ENCODE data around the gene GPR45.
"Not testable (repeated sequence)": the region's sequence is repeated elsewhere in the genome, so short reads cannot be mapped to it uniquely, and the experiment has no call there.

GPR45 gene

GRCh38 chr2:105241443-105241842 lies at the start of gene GPR45:
Gene GPR45 (plus strand): TSS chr2:105241743. CDS start chr2:105241859, 116 bp downstream.
- no peak for DNase-seq

GRCh38 chr2:105194022-105194675 lies 47.4 kb upstream of the GPR45 start:
- no peak for DNase-seq

GRCh38 chr2:105196651-105197050 lies 44.9 kb upstream of the GPR45 start:
- no peak for DNase-seq

- DNase-seq, result no peak
Measured at GRCh38 chr2:105215586-105216192, 25.9 kb upstream of the GPR45 start.

DNA sequence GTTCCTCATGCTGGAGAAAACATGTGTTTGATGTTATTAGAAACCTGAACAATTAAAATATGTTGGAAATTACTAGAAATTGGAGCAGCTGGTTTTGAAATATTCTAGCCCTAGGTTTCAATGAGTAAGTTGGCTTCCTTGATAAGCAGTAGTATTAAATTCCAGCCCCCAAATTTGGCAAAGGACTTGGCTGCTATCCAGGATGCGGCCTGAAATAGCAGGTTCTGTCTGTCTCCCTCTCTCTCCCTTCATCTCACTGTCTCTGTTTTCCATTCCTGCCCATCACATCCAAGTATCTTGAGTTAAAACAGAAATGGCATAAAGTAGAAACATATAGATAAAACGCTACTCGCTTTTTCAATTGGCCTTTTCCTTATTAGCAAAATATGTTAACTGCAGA lies 20.9 kb upstream of the GPR45 start:
- no peak for DNase-seq

GRCh38 chr2:105224444-105224843 lies 17.1 kb upstream of the GPR45 start:
- no peak for DNase-seq

DNA sequence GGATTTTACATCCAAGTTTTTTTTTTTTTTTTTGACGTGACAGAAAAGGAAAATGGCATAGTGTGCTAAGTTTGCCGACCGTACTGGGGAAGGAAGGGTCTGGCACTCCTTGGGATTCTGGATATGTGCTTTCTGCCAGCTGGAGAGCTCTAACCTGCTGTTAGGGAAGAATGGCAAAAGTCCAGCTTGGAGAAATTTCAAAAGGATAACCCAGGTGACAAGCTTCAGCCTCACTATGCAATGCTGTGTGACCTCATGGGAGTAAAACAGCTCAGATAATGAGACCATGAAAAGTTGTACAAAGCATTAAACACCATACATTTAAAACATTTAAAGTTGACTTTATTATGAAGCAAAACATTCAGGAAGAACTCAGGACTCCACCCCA lies 10.3 kb upstream of the GPR45 start:
- DNase-seq, result no peak

GRCh38 chr2:105235388-105236059 lies 6.0 kb upstream of the GPR45 start:
- peak; percentile 79 for DNase-seq

GRCh38 chr2:105236060-105236424 lies 5.5 kb upstream of the GPR45 start:
- DNase-seq, result no peak

- DNase-seq, result no peak
Measured at GRCh38 chr2:105237045-105237765, 4.3 kb upstream of the GPR45 start.

- DNase-seq, result no peak
Measured at GRCh38 chr2:105238664-105239240, 2.8 kb upstream of the GPR45 start.

- DNase-seq, result peak; percentile 92
Measured at GRCh38 chr2:105239924-105240323, 1.6 kb upstream of the GPR45 start.

GRCh38 chr2:105242286-105242993 lies 897 bp downstream of the GPR45 start:
- no peak for DNase-seq

GRCh38 chr2:105243961-105244360 lies 2.4 kb downstream of the GPR45 start:
- no peak for DNase-seq

DNA sequence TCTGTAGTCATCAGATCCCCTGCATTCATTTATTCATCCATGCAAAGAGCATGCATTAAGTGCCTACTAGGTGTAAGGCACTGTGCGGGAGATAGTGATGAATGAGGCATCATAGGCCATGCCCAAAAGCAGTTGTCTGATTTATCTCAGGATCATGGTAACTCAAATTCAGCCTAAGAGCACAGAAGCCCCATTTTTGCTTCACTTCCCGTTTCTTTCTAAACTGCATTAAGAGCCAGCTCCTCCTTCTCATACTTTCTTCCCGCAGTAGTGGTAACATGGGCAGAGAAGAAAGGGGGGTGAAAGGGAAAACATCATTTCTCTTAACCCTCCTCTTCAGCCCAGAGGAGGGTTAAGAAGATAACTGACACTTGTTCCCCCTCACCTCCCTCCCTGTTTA lies 2.9 kb downstream of the GPR45 start:
- DNase-seq, result no peak

- peak; percentile 47 for DNase-seq
Measured at GRCh38 chr2:105248316-105249070, 7.0 kb downstream of the GPR45 start.

GRCh38 chr2:105249181-105249580 lies 7.6 kb downstream of the GPR45 start:
- DNase-seq, result no peak

DNA sequence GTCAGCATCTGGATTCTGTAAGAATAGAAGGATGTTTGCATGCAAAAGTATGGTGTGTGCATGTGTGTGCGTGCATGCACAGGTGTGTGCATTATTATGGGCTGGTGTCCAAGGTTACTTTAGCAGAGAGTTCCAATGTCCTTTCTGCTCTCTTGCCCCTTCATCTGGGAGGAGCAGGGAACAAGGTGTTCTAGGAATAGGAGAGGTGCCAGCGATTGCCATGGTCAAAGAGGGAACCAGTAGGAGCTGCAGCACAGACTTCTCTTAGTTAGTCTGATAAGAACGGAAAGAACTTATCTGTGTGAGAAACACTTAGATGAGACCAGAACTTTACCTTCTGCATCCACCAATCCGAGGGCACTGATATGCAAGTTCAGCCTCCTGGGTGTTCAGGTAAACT lies 8.3 kb downstream of the GPR45 start:
- DNase-seq, result no peak

DNA sequence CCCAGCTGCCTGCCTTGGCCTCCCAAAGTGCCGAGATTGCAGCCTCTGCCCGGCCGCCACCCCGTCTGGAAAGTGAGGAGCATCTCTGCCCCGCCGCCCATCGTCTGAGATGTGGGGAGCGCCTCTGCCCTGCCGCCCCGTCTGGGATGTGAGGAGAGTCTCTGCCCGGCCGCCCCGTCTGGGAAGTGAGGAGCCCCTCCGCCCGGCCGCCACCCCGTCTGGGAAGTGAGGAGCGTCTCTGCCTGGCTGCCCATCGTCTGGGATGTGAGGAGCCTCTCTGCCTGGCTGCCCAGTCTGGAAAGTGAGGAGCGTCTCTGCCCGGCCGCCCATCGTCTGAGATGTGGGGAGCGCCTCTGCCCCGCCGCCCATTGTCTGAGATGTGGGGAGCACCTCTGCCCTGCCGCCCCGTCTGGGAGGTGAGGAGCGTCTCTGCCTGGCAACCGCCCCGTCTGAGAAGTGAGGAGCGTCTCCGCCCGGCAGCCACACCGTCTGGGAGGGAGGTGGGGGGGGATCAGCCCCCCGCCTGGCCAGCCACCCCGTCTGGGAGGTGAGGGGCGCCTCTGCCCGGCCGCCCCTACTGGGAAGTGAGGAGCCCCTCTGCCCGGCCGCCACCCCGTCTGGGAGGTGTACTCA lies 9.6 kb downstream of the GPR45 start:
- DNase-seq, result not testable (repeated sequence)

- peak; percentile 48 for DNase-seq
Measured at GRCh38 chr2:105252271-105252670, 10.7 kb downstream of the GPR45 start.

DNA sequence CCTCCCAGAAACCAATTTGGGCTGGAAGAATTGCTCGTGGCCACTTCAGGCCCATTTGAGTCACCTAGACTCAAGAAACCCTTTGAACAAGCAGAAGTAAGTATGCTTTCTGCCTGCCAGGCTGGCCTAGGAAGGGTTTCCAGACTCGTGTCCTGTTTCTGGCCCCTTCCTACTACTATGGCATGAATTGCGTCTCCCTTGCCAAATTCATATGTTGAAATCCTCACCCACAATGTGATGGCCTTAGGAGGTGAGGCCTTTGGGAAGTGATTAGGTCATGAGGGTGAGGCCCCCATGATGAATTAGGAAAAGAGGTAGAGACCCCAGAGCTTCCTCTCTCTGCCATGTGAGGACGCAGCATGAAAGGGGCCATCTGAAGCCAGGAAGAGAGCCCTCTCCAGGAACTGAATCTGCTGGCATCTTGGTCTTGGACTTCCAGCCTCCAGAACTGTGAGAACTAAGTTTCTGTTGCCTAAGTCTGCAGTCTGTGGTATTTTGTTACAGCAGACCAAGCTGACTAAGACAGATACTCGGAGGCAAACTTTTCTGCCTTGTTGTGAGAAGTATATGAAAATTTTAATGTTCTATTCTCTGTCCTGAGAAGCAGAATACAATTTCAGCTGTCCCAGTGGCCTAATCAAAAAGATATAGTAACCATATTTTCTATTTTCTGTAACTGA lies 13.1 kb downstream of the GPR45 start:
- DNase-seq, result no peak

Data from fibroblast of skin of right biceps (primary cell).